Adipose tissue (tissue), 3 donors: ENCODE data around the gene MRFAP1. TPM values are rescaled to one million over a fixed set of nuclear protein-coding genes. Genes with fewer than 3 reads are reported as not detected.

Experiments used
- H3K27ac ChIP-seq: one replicate; pipeline ENCODE4 v1.5.1; 2013; ENCODE audit warnings: low read depth, low read length
- WGBS, 3 donors: extraction: QIAGEN DNeasy Blood & Tissue Kit; methylation state at CpG; one replicate each; pipeline ENCODE4 v1.1.7; 2013; 5-methylcytosine and 5-hydroxymethylcytosine counted together
- polyA plus RNA-seq, 3 donors: library from polyadenylated mRNA; stranded (reverse); fragments of 200-250 nt; gene quantifications; one replicate each; pipeline ENCODE4 v1.2.3, GENCODE V29; 2013
- donor health status: healthy with polysubstance abuse.
- donor health status: Bipolar disorder and iron deficiency.
- donor health status: healthy.

MRFAP1 gene
- polyA plus RNA-seq, 3 donors = 132 to 387 (median 251) TPM

DNA sequence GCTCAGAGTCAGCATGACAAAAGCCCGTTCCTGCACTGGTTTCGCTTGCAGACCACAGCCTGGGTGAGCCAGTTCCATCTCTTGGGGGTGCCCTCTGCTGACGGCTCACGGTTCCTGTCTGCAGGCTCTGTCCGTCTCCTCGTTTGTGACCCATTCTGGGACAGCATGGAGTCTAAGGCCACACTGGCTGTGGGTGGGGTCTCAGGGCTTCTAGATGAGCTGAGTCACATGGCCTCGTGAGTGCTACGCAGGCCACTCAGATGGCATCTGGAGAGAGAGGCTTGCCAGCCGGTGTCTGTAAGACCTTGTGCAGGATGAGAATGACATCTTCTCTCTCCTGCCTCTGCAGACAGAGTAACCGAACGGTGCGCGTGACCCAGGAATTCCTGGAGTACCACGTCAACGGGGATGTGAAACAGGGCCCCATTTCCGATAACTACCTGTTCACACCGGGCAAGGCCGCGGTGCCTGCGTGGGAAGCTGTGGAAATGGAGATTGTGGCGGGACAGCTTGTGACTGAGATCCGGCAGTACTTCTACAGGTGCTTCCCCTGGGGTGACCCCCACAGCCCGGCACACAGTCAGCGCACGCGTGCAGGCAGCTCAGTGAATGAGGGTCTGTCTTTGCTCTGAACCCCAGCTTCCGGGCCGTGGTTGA is 31.6 kb upstream of the MRFAP1 start:
- WGBS, 3 donors = 90 to 92% (median 91%) methylated on average over 28 of the region's 28 CpGs
- no peak overlapping the region for H3K27ac ChIP-seq

DNA sequence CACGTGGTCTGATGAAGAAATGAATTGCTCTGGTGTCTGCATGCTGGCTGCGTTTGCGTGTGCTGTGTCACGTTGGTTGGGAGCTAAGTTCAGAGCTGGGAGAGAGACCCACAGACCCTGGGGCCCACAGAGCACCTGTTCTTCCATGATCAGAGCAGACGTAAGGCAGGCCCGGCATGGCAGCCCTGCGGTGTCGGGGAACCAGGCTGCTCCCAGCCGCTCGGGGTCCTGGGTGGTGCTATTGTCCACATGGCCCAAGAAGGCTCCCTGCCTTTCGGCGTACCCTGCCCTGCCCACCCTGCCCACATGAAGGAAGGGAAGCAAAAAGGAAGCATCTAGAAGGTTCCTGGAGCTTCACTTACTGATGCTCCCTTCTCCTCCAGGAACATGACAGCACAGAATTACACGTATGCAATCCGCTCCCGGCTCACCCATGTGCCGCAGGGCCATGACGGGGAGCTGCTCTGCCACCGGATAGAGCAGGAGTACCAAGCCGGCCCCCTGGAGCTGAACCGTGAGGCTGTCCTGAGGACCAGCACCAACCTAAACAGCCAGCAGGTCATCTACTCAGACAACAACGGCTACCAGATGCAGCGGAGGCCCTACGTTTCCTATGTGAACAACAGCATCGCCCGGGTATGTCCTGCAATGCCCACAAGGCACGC is 30.9 kb upstream of the MRFAP1 start:
- WGBS, 3 donors = 94 to 97% (median 96%) methylated on average over 24 to 26 of the region's 26 CpGs
- no peak overlapping the region for H3K27ac ChIP-seq

DNA sequence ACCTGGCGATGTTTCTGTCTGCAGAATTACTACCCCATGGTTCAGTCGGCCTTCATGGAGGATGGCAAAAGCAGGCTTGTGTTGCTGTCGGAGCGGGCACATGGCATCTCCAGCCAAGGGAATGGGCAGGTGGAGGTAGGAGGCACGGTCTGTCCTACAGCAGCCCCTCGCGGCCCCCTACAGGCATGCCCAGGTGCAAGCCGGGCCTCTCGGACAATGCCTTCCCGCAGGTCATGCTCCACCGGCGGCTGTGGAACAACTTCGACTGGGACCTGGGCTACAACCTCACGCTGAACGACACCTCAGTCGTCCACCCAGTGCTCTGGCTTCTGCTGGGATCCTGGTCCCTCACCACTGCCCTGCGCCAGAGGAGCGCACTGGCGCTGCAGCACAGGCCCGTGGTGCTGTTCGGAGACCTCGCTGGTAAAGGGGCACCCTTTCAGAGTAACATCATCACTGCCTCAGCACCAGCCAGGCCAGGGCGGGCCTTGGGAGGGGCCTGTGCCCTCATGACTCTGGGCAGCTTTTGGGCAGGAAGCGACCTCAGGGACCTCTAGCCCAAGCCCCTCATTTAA is 29.5 kb upstream of the MRFAP1 start:
- 96 to 98% (median 97%) methylated on average over 24 of the region's 24 CpGs for WGBS, 3 donors
- H3K27ac ChIP-seq = no peak overlapping the region

DNA sequence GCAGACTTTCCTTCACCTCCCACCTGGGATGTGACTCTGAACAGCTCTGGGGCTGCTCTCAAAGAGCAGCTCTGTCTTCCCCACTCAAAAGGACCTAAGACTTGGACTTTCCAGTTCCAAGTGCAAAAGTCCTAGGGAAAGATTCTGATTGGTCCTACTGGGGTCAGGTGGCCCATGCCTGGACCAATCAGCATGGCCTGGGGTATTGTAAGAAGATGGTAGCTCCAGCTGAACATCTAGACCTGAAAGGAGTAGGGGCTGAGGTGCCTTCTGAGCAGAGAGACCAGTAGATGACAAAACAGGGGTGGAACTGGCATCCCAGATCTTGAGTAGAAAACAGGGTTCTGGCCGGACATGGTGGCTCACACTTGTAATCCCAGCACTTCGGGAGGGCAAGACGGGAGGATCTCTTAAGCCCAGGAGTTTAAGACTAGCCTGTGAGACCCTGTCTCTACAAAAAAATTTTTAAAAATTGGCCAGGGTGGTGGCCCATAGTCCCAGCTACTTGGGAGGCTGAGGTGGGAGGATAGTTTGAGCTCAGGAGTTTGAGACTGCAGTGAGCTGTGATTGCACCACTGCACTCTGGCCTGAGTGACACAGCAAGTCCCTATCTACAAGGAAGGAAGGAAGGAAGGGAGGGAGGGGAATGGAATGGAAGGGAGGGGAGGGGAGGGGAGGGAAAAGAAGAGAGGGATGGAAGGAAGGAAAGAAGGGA is 27.4 kb upstream of the MRFAP1 start:
- WGBS, 3 donors = 95 to 100% (median 98%) methylated on average over 3 of the region's 3 CpGs
- H3K27ac ChIP-seq = no peak overlapping the region

DNA sequence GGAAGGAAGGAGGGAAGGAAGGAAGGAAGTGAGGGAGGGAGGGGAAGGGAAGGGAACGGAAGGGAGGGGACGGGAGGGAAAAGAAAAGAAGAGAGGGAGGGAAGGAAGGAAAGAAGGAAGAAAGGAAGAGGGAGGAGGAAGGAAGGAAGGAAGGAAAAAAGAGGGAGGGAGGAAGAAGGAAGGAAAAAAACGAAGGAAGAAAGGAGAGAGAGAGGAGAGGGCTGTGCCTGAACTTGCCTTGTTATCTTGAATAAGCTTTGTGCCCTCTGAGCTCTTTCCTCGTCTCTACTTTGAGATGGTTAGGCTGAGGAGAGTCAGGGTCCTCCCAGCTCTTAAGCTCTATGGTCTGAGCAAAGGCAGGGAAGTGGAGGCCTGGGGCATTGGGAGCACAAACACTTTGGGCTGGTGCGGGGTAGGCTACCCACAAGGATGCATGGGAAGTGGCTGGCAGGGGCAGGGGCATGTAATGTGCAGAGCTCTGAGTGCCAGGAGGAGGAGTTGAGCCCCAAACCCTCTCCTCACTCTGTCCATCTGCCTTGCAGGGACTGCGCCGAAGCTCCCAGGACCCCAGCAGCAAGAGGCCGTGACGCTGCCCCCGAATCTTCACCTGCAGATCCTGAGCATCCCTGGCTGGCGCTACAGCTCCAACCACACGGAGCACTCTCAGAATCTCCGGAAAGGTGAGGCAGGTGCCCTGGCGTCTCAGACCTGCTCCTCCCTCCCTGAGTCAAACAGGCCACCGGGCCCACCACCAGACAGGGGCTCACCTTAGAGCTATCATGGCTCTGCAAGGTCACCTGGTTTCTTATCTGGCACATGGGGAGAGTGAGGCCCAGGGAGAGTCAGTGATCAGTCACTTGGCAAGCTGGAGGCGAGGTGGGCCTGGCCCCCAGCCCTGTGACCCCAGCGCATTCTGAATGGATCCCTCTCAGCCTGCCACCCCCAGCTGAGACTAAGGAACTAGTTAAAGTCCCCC is 26.5 kb upstream of the MRFAP1 start:
- no peak overlapping the region for H3K27ac ChIP-seq
- 80 to 87% (median 85%) methylated on average over 17 of the region's 17 CpGs for WGBS, 3 donors

DNA sequence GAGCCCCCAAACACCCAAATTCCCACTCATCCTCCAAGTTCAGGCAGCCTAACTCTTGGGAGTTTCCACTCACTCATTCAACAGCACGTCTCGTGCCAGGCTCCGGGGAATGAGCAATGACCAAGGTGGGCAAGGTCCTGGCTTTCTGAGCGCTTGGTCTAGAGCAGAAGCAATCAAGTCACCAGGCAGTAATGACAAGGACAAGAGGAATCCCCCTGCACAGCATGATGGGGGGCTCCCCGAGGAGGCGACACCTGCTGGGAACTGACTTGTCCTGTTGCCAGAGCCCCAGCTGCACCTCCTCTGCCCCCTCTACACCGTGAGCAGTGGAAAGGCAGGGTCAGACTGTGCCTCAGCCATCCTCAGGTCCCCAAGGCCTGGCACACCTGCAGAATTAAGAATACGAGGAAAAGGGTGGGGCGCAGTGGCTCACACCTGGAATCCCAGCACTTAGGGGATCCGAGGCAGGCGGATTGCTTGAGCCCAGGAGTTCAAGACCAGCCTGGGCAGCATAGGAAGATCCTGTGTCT is 25.7 kb upstream of the MRFAP1 start:
- no peak overlapping the region for H3K27ac ChIP-seq
- 85 to 90% (median 90%) methylated on average over 11 of the region's 11 CpGs for WGBS, 3 donors

DNA sequence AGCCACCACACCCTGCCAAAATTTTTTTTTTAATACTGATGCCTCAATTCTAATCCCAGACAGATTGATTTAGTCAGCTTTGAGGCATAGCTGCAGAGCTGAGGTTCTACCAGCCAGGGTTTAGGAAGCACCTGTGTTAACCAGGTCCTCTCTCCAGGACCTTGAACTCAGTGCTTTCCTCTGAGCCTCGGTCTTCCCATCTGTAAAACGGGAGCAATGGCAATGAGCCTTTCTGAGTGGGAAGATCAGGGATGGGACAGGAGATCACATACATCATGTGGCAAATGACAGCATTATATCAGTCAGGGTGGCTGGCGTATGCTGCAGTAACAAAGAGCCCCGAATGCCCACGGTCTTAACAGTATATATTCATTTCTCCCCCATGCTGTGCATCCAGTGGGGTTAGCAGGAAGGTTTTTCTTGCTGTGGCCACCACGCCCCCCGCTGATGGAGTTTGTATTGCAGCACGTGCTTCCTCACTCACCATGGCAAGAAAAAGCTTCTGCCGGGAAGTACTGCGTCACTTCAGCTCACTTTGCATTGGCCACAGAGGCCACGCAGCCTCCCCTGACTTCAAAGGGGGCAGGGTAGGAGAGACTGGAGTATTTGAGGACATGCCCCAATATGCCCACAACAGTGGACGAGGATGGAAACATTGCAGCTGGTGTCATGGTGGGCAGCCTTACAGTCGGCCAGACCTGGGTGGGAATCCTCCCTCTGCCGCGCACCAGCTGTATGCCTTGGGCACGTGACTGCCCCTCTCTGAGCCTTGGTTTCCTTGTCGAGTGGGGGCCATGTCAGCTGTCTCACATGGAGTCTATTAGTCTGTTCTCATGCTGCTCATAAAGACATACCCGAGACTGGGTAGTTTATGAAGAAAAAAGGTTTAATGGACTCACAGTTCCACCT is 24.1 kb upstream of the MRFAP1 start:
- WGBS, 3 donors = 96 to 97% (median 97%) methylated on average over 18 of the region's 18 CpGs
- no peak overlapping the region for H3K27ac ChIP-seq

DNA sequence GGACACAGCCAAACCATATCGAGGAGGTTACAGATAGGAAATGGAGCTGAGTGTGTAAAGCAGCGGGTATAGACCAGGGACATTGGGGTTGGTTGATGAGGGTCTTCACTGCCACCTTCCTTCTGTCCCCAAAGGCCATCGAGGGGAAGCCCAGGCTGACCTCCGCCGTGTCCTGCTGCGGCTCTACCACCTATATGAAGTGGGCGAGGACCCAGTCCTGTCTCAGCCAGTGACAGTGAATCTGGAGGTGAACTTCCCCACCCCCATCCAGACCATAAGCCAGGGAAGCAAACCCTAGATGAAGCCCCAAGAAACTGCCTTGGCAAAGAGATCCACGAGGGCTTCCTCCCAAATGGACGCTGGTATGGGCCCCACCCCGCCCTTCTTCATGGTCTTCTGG is 23.2 kb upstream of the MRFAP1 start:
- WGBS, 3 donors = 96 to 99% (median 98%) methylated on average over 10 of the region's 10 CpGs
- H3K27ac ChIP-seq = no peak overlapping the region

DNA sequence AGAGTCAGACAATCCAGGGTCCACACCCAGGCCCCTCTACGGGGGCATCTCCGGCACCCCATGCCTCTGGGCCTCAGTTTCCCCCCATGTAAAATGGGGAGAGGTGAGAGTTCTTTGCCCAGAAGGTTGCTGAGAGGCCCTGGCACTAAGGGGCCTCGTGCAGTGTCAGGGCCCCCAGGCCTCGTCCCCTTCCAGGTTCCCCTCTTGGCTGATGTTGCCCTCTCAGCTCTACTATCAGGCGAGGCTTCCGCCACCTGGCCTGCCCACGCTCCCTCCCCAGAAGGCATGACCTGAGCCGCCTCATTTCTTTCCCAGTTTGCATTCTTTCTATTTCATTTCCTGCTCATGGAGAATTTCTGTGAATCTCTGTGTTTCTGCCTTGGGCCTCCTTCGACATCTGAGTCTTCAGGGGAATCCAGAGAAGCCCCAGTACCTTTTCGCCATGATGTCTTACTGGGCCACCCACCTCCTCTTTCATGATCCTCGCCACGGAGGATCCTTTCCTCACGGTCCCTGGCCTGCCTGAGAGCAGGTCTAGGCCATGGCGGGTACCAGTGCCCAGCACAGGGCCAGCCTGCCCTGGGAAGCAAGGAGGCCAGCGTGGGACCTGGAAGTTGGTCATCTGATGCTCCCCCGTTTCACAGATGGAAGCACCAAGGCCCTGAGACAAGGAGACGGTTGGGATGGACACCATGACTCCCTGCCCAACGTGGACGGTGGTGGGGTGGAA is 21.9 kb upstream of the MRFAP1 start:
- H3K27ac ChIP-seq = no peak overlapping the region
- 89 to 93% (median 89%) methylated on average over 19 of the region's 19 CpGs for WGBS, 3 donors

DNA sequence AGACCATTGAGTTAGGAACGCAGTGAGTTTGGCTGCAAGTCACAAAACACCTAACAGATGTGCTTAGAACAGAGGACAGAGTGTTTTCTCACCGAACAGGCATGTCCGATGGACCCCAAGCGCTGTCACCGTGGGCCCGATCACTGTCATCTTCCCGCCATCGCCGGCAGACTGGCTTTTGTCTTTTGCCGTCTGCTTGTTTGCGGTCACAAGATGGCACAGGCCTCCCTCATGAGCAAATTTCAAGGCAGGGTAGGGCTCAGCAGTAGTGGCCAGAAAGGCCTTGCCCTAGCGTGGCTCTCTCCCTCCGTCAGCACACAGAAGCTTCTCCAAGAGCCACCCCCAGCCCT is 21.4 kb upstream of the MRFAP1 start:
- 94 to 96% (median 95%) methylated on average over 13 of the region's 13 CpGs for WGBS, 3 donors

DNA sequence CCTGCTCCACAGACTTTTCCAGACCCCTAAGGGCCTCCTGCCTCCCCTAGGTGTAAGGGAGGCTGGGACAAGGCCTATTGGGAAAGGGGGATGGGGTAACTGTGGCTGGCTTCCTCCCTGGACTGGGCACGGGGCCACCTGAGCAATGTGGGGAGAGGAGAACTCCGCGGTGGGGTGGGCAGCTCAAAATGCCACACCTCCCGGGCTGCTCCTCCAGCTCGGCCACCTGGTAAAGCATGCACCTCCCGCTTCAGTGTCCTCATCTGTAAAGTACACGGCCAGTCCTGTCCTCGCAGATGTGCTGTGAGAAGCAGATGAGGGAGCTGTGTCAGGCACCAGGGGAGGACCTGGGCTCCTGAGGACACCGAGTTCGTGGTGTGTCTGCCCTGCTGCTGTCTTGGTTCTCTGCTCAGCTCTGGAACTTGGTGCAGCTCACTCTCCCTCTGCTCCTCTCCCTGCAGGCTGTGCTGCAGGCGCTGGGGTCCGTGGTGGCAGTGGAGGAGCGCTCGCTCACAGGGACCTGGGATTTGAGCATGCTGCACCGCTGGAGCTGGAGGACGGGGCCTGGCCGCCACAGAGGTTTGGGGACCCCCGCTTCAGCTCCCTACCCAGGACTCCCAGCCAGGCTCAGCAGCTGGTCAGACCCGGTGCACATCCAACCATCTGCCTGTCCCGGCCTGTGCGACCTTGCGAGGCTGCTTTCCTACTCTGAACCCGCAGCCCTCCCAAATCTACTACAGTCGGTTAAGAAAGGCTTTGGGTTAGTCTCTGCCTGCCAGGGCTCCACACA is 20.8 kb upstream of the MRFAP1 start:
- H3K27ac ChIP-seq = no peak overlapping the region
- 89 to 91% (median 90%) methylated on average over 24 of the region's 24 CpGs for WGBS, 3 donors

More for the DNA sequence above, 21.4 kb upstream of the MRFAP1 start:
- no peak overlapping the region for H3K27ac ChIP-seq

DNA sequence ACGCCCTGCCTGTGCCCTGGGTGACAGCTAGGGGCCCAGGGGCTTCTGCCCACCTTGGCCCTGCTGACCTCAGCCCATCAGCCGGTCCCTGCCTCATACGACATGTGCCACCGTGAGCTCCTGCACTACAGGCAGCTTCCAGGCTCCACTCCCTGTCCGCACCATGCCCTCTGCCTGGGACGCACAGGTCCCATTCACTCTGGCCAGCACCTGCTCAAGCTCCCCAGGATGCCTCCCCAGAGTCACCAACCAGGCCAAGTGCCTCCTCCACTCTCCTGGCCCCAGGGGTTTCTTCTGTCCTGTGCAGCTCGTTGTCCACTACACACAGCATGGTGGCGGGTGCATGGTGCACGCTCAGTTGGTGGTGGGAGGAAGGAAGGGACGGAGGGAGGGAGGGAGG is 20.2 kb upstream of the MRFAP1 start:
- no peak overlapping the region for H3K27ac ChIP-seq
- WGBS, 3 donors = 91 to 92% (median 92%) methylated on average over 10 of the region's 10 CpGs

DNA sequence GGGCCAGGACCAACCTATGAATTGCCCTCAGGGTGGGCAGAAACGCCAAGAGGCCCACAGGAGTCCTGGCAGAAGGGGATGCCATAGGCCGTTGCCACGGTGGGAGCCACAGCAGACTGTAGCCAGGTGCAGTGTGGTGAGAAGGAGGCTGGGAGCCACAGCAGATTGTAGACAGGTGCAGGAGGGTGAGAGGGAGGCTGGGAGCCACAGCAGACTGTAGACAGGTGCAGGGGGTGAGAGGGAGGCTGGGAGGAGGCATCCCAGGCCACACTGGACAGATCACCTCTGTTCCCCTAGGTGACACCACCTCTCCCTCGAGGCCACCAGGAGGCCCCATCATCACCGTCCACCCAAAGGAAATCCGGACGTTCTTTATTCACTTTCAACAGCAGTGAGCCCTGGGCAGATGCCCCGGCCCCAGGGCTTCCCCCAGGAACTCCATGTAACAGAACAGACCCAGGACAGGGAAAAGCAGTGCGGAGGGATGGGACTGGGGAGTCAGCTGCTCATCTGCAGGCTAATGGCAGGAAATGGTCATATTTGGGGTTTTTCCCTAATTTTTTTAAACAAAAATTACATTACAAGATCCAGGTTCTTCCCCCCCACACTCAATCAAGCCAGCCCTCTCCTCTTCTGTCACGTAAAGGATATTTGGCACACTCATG is 19.5 kb upstream of the MRFAP1 start:
- WGBS, 3 donors = 85 to 91% (median 87%) methylated on average over 10 of the region's 10 CpGs
- H3K27ac ChIP-seq = no peak overlapping the region

DNA sequence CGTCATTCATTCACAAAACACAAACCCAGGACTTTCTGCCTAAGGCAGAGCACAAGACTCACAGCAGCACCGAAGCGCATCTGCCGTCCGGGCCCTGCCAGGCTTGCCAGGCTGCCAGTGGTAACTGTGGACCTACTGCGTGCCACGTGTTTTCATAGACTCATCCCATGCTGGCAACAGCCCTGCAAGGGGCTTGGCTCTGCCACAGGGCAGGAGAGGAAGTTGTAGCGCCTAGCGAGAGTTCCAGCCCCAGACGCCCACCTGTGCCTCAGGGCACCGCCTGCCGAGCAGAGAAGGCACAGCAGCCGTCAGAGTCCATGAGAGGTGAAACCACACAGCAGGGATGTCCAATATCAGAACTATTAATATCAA is 18.9 kb upstream of the MRFAP1 start:
- no peak overlapping the region for H3K27ac ChIP-seq
- WGBS, 3 donors = 85 to 92% (median 89%) methylated on average over 13 of the region's 13 CpGs

DNA sequence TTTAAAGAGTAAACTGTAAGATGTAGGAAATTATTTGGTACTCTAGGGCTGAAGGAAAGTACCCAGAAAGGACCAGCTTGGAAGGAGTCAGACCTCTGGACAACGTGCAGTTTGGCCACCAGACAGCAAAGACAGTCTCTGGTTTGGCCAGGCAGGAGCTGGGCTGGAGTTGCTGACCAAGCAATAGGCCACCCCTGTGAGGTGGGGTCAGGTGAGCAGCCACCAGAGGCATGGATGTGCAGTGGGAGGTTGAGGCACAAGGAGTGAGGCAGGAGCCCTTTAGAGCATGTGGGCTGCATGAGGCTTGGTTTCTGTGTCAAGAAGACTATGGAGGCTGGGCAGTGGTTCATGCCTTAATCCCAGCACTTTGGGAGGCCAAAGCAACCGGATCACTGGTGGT is 17.7 kb upstream of the MRFAP1 start:
- 85 to 91% (median 89%) methylated on average over 2 of the region's 2 CpGs for WGBS, 3 donors
- no peak overlapping the region for H3K27ac ChIP-seq
